ENCODE measurements around the gene AKAP7.
"Not testable (repeated sequence)": the region's sequence is repeated elsewhere in the genome, so short reads cannot be mapped to it uniquely, and the experiment has no call there.

AKAP7 gene

GRCh38 chr6:131135244-131136020 is at the start of gene AKAP7:
AKAP7 (plus strand) TSS chr6:131135467; CDS start chr6:131135764, 297 bp downstream.
- Histone ChIP-seq H3K27me3 (ENCODE audit: control insufficient read depth, insufficient read depth, low read length) (peaks cover 6% of the 10 kb centered on the region; the same call in 1 of the 2 replicates), H3K36me3 (ENCODE audit: control insufficient read depth, insufficient read depth, low read length) (no peaks in the 10 kb centered on the region), H3K9ac (ENCODE audit: low read length) (peak within 1 kb of the TSS; percentile 82), H3K4me3 (ENCODE audit: low read depth, low read length) (peak within 1 kb of the TSS; percentile 65), H3K4me1 (ENCODE audit: control insufficient read depth, insufficient read depth, low read length) (peaks cover 7% of the 10 kb centered on the region), H3K9me3 (ENCODE audit: control insufficient read depth, insufficient read depth, low read depth, low read length) (no peaks in the 10 kb centered on the region), H3K27ac (ENCODE audit: low read depth, low read length) (peak within 1 kb of the TSS; percentile 43; the same call in 1 of the 2 replicates)

GRCh38 chr6:131090339-131090738 is 44.9 kb upstream of the AKAP7 start:
- H3K27ac ChIP-seq (ENCODE audit: low read depth, low read length); H3K36me3 ChIP-seq (ENCODE audit: control insufficient read depth, insufficient read depth, low read length); H3K9ac ChIP-seq (ENCODE audit: low read length); H3K27me3 ChIP-seq (ENCODE audit: control insufficient read depth, insufficient read depth, low read length); H3K4me3 ChIP-seq (ENCODE audit: low read depth, low read length); H3K4me1 ChIP-seq (ENCODE audit: control insufficient read depth, insufficient read depth, low read length): not testable (repeated sequence)
- H3K9me3 ChIP-seq (ENCODE audit: control insufficient read depth, insufficient read depth, low read depth, low read length), result peaks cover 25% of the 10 kb centered on the region

DNA sequence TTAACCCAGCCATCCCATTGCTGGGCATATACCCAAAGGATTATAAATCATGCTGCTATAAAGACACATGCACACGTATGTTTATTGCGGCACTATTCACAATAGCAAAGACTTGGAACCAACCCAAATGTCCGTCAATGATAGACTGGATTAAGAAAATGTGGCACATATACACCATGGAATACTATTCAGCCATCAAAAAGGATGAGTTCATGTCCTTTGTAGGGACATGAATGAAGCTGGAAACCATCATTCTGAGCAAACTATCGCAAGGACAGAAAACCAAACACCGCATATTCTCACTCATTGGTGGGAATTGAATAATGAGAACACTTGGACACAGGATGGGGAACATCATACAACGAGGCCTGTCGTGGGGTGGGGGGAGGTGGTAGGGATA is 43.3 kb upstream of the AKAP7 start:
- not testable (repeated sequence) for H3K27me3 ChIP-seq (ENCODE audit: control insufficient read depth, insufficient read depth, low read length); H3K9ac ChIP-seq (ENCODE audit: low read length)

DNA sequence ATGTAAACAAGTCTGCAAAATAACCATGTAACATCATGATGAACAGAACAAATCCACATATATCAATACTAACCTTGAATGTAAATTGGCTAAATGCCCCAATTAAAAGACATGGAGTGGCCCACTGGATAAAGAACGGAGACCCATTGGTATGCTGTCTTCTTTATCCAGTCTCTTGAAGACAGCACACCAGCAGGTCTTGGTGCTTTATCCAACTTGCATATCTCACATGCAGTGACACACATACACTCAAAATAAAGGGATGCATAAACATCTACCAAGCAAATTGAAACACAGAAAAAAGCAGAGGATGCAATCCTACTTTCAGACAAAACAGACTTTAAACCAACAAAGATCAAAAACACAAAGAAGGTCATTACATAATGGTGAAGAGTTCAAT is 41.9 kb upstream of the AKAP7 start:
- Histone ChIP-seq H3K4me1 (ENCODE audit: control insufficient read depth, insufficient read depth, low read length) (no peaks in the 10 kb centered on the region), H3K4me3 (ENCODE audit: low read depth, low read length) (no peak overlapping the region), H3K9ac (ENCODE audit: low read length) (no peak overlapping the region), H3K36me3 (ENCODE audit: control insufficient read depth, insufficient read depth, low read length) (no peaks in the 10 kb centered on the region), H3K27me3 (ENCODE audit: control insufficient read depth, insufficient read depth, low read length) (no peaks in the 10 kb centered on the region), H3K9me3 (ENCODE audit: control insufficient read depth, insufficient read depth, low read depth, low read length) (peaks cover 6% of the 10 kb centered on the region; the same call in 1 of the 2 replicates), H3K27ac (ENCODE audit: low read depth, low read length) (no peak overlapping the region)

More for the DNA sequence above, 43.3 kb upstream of the AKAP7 start:
- not testable (repeated sequence) for H3K27ac ChIP-seq (ENCODE audit: low read depth, low read length); H3K36me3 ChIP-seq (ENCODE audit: control insufficient read depth, insufficient read depth, low read length); H3K4me1 ChIP-seq (ENCODE audit: control insufficient read depth, insufficient read depth, low read length); H3K4me3 ChIP-seq (ENCODE audit: low read depth, low read length)
- peaks cover 11% of the 10 kb centered on the region for H3K9me3 ChIP-seq (ENCODE audit: control insufficient read depth, insufficient read depth, low read depth, low read length)

DNA sequence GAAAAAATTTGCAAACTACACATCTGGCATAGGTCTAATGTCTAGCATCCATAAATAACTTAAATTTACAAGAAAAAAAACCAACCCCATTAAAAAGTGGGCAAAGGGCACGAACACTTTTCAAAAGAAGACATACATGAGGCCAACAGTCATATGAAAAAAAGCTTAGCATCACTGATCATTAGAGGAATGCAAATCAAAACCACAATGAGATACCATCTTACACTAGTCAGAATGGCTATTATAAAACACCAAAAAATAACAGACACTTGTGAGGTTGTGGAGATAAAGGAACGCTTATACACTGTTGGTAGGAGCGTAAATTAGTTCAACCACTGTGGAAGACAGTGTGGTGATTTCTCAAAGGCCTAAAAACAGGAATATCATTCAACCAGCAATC is 38.5 kb upstream of the AKAP7 start:
- Histone ChIP-seq H3K27ac (ENCODE audit: low read depth, low read length) (no peak overlapping the region), H3K27me3 (ENCODE audit: control insufficient read depth, insufficient read depth, low read length) (no peaks in the 10 kb centered on the region), H3K36me3 (ENCODE audit: control insufficient read depth, insufficient read depth, low read length) (no peaks in the 10 kb centered on the region), H3K9me3 (ENCODE audit: control insufficient read depth, insufficient read depth, low read depth, low read length) (peaks cover 6% of the 10 kb centered on the region; the same call in 1 of the 2 replicates), H3K4me3 (ENCODE audit: low read depth, low read length) (no peak overlapping the region), H3K9ac (ENCODE audit: low read length) (no peak overlapping the region), H3K4me1 (ENCODE audit: control insufficient read depth, insufficient read depth, low read length) (no peaks in the 10 kb centered on the region)

DNA sequence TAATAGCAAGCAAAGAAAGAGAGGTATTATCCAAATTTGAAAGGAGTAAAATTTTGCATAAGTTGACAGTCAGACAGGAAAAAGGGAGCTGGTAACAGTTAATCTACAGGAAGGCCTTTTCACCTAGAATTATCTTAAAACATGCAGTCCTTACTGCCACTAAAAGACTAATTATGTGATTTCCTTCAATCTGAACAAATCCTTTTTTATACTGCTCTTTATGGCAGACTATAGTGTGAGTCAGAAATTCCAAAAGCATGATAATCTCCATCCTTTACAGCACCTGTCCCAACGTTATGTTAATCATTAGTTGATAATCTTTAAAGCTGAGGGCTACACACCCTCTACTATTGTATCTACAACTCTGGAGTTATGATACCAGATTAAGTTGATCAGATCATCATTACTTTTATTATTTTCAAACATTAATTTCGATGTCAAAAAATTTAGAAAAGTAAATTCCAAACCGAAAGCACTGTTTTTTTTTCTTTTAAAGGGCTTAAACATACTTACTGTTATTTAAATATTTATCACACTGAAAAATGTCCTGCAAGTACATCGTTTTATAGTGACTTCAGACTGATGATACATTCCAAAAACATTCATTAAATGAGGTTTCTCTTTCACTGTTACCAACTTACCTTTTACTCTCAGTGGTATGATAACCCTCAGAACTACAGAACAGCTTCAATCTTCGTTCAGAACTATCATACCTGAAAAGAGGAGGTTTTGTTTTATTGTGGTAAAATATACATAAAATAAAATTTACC is 33.2 kb upstream of the AKAP7 start:
- Histone ChIP-seq H3K4me3 (ENCODE audit: low read depth, low read length) (no peak overlapping the region), H3K36me3 (ENCODE audit: control insufficient read depth, insufficient read depth, low read length) (no peaks in the 10 kb centered on the region), H3K27me3 (ENCODE audit: control insufficient read depth, insufficient read depth, low read length) (no peaks in the 10 kb centered on the region), H3K9ac (ENCODE audit: low read length) (no peak overlapping the region), H3K27ac (ENCODE audit: low read depth, low read length) (no peak overlapping the region), H3K4me1 (ENCODE audit: control insufficient read depth, insufficient read depth, low read length) (no peaks in the 10 kb centered on the region), H3K9me3 (ENCODE audit: control insufficient read depth, insufficient read depth, low read depth, low read length) (no peaks in the 10 kb centered on the region)

DNA sequence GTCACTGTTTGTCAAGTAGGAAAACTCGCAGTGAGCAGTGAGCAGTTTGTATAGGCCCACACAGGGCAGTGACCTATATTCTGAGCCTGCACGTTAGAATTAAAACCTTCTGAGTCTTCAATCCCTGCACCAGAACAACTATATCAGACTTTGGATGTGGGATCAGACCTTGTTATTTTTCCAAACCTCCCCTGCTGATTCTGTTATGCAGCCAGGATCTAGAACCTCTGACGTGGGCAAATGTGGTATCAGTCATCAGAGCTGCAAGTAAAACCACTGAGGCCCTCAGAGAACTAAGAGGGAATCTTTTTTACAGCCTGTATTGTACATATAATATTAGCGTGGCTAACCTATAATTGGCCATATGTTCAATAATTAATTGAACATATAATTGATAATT is 32.0 kb upstream of the AKAP7 start:
- no peaks in the 10 kb centered on the region for H3K9me3 ChIP-seq (ENCODE audit: control insufficient read depth, insufficient read depth, low read depth, low read length)
- no peaks in the 10 kb centered on the region for H3K4me1 ChIP-seq (ENCODE audit: control insufficient read depth, insufficient read depth, low read length)
- H3K27me3 ChIP-seq (ENCODE audit: control insufficient read depth, insufficient read depth, low read length), result no peaks in the 10 kb centered on the region
- H3K4me3 ChIP-seq (ENCODE audit: low read depth, low read length), result no peak overlapping the region
- H3K9ac ChIP-seq (ENCODE audit: low read length), result no peak overlapping the region
- no peak overlapping the region for H3K27ac ChIP-seq (ENCODE audit: low read depth, low read length)
- no peaks in the 10 kb centered on the region for H3K36me3 ChIP-seq (ENCODE audit: control insufficient read depth, insufficient read depth, low read length)

- Histone ChIP-seq H3K4me1 (ENCODE audit: control insufficient read depth, insufficient read depth, low read length) (no peaks in the 10 kb centered on the region), H3K27me3 (ENCODE audit: control insufficient read depth, insufficient read depth, low read length) (no peaks in the 10 kb centered on the region), H3K9ac (ENCODE audit: low read length) (no peak overlapping the region), H3K9me3 (ENCODE audit: control insufficient read depth, insufficient read depth, low read depth, low read length) (no peaks in the 10 kb centered on the region), H3K4me3 (ENCODE audit: low read depth, low read length) (no peak overlapping the region), H3K36me3 (ENCODE audit: control insufficient read depth, insufficient read depth, low read length) (no peaks in the 10 kb centered on the region), H3K27ac (ENCODE audit: low read depth, low read length) (no peak overlapping the region)
These were observed 31.4 kb upstream of the AKAP7 start for GRCh38 chr6:131103901-131104300.

DNA sequence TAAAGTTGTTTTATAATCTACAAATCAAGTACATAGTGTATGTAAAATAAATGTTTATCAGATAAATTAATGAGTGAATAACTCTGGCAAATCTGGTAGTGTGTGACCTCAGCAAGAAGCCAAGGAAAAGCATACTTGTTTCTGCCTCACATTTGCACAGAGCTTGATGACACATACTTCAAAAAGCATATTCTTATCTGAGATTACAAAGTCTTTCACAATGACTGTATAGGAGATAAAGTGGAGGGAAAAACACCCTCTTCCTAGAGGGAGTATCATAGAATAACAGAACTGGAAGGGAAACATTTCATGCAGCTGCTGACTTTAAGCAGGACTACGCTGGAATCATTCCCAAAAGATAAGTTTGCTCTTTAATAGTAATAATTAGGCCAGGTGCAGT is 28.1 kb upstream of the AKAP7 start:
- H3K27me3 ChIP-seq (ENCODE audit: control insufficient read depth, insufficient read depth, low read length), result no peaks in the 10 kb centered on the region
- H3K27ac ChIP-seq (ENCODE audit: low read depth, low read length), result no peak overlapping the region
- H3K4me1 ChIP-seq (ENCODE audit: control insufficient read depth, insufficient read depth, low read length), result no peaks in the 10 kb centered on the region
- no peaks in the 10 kb centered on the region for H3K36me3 ChIP-seq (ENCODE audit: control insufficient read depth, insufficient read depth, low read length)
- H3K9ac ChIP-seq (ENCODE audit: low read length), result no peak overlapping the region
- H3K9me3 ChIP-seq (ENCODE audit: control insufficient read depth, insufficient read depth, low read depth, low read length), result no peaks in the 10 kb centered on the region
- H3K4me3 ChIP-seq (ENCODE audit: low read depth, low read length), result no peak overlapping the region

DNA sequence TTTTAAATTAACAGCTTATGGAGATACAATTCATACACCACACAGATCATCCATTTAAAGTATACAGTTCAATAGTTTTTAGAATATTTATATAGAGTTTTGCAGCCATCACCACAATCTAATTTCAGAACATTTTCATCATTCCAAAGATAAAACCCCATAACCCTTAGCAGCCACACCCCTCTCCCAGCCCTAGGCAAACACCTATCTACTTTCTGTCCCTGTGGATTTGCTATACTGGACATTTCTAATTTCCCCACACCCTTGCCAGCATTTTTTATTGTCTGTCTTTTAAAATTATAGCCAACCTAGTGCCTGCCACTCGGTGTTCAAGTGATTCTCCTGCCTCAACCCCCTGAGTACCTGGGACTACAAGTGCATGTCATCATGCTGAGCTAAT is 23.0 kb upstream of the AKAP7 start:
- Histone ChIP-seq H3K27me3 (ENCODE audit: control insufficient read depth, insufficient read depth, low read length) (no peaks in the 10 kb centered on the region), H3K4me1 (ENCODE audit: control insufficient read depth, insufficient read depth, low read length) (no peaks in the 10 kb centered on the region), H3K36me3 (ENCODE audit: control insufficient read depth, insufficient read depth, low read length) (no peaks in the 10 kb centered on the region), H3K27ac (ENCODE audit: low read depth, low read length) (no peak overlapping the region), H3K4me3 (ENCODE audit: low read depth, low read length) (no peak overlapping the region), H3K9me3 (ENCODE audit: control insufficient read depth, insufficient read depth, low read depth, low read length) (no peaks in the 10 kb centered on the region), H3K9ac (ENCODE audit: low read length) (no peak overlapping the region)

- H3K9ac ChIP-seq (ENCODE audit: low read length), result no peak overlapping the region
- no peaks in the 10 kb centered on the region for H3K9me3 ChIP-seq (ENCODE audit: control insufficient read depth, insufficient read depth, low read depth, low read length)
- H3K27ac ChIP-seq (ENCODE audit: low read depth, low read length), result no peak overlapping the region
- no peak overlapping the region for H3K4me3 ChIP-seq (ENCODE audit: low read depth, low read length)
- no peaks in the 10 kb centered on the region for H3K27me3 ChIP-seq (ENCODE audit: control insufficient read depth, insufficient read depth, low read length)
- H3K36me3 ChIP-seq (ENCODE audit: control insufficient read depth, insufficient read depth, low read length), result no peaks in the 10 kb centered on the region
- no peaks in the 10 kb centered on the region for H3K4me1 ChIP-seq (ENCODE audit: control insufficient read depth, insufficient read depth, low read length)
These were observed 19.6 kb upstream of the AKAP7 start for GRCh38 chr6:131115651-131116050.

All from HUES6 (cell line).